Measurements from ENCODE around the gene MRPL49.

The MRPL49 gene

DNA sequence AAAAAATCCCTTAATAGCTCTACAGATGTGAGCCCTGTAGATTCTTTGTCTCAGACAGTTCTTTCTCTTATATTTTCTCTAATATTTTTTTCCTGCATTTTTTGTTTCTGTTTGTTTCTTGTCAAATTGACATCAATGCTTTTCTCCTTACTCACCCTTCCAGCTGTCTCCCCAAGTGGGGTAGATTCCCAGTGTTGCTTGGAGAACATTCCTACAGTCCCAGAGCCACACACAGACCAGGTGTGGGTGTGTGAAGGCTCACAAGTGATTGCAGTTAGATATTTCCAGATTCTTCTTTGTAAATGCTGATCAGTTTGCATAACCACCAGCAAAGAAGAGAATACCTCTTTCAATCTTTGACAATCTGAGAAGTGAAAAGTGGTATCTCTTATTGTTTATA lies 18.6 kb upstream of the MRPL49 start:
- DNase-seq = no peak

DNA sequence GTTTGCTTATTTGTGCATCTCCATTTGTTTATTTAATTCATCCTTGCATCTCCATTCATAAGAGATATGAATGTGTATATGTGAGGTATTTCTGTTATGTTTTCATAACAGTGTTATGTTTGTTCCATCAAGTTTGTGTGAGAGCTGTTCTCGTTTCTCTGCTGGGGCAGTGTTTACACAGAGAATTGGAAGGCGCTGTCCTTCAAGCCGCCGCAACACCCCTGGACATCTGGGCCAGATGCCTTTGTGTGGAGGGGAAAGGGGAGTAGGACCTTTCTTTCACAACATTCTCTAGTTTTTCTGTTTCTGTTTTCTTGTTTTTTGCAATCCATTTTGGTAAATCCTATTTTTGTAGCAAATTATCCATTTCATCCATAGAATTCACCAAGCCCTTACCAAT lies 17.5 kb upstream of the MRPL49 start:
- DNase-seq = peak; percentile 20

DNA sequence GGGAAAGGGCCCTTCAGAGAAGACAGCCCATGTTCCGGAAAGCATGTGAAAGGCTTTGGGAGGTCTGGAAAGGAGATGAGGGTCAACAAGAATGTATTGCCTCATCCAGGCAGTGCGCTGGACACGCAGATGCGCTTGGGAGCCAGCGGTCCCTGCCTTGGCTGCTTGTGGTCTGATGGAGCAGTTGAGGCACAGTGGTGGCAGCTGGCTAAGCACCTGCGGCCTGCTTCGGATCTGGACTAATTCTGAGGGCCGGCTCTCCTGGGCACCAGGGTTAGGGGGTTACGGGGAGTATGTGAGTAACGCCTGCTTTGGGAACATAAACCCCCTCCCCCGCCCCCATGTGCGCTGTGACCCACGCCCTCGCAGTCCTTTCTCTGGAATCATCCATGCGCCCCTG lies 15.0 kb upstream of the MRPL49 start:
- DNase-seq = no peak

DNA sequence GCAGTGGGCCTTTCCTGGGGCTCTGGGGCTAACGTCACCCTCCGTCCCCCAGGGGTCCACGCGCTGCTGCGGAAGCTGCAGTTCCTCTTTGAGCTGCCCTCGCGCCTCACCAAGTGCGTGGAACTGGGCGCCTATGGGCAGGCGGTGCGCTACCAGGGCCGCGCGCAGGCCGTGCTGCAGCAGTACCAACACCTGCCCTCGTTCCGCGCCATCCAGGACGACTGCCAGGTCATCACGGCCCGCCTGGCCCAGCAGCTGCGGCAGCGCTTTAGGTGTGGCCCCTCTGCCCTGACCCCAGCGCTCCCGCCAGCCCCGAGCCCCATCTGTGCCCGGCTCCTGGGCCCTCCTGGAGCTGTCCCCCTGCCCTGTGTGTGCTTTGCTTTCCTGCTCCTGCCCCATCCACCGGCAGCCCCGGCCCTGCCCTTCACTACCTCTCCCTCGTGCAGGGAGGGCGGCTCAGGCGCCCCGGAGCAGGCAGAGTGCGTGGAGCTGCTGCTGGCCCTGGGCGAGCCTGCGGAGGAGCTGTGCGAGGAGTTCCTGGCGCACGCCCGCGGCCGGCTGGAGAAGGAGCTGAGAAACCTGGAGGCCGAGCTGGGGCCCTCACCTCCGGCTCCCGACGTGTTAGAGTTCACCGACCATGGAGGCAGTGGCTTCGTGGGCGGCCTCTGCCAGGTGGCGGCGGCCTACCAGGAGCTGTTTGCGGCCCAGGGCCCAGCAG lies 14.2 kb upstream of the MRPL49 start:
- DNase-seq = no peak

DNA sequence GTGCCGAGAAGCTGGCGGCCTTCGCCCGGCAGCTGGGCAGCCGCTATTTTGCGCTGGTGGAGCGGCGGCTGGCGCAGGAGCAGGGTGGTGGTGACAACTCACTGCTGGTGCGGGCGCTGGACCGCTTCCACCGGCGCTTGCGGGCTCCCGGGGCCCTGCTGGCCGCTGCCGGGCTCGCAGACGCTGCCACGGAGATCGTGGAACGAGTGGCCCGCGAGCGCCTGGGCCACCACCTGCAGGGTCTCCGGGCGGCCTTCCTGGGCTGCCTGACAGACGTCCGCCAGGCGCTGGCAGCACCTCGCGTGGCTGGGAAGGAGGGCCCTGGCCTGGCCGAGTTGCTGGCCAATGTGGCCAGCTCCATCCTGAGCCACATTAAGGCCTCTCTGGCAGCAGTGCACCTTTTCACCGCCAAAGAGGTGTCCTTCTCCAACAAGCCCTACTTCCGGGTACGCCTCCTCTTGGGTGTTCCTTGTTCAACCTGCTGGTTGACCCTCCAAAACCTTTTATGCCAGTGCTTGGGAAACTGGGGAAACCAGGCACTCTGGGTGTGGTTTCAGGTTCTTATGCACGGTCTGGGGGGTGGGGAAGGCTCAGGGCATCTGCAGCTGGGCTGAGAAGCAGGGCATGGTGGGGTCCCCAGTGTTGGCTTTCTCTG lies 13.5 kb upstream of the MRPL49 start:
- no peak for DNase-seq

DNA sequence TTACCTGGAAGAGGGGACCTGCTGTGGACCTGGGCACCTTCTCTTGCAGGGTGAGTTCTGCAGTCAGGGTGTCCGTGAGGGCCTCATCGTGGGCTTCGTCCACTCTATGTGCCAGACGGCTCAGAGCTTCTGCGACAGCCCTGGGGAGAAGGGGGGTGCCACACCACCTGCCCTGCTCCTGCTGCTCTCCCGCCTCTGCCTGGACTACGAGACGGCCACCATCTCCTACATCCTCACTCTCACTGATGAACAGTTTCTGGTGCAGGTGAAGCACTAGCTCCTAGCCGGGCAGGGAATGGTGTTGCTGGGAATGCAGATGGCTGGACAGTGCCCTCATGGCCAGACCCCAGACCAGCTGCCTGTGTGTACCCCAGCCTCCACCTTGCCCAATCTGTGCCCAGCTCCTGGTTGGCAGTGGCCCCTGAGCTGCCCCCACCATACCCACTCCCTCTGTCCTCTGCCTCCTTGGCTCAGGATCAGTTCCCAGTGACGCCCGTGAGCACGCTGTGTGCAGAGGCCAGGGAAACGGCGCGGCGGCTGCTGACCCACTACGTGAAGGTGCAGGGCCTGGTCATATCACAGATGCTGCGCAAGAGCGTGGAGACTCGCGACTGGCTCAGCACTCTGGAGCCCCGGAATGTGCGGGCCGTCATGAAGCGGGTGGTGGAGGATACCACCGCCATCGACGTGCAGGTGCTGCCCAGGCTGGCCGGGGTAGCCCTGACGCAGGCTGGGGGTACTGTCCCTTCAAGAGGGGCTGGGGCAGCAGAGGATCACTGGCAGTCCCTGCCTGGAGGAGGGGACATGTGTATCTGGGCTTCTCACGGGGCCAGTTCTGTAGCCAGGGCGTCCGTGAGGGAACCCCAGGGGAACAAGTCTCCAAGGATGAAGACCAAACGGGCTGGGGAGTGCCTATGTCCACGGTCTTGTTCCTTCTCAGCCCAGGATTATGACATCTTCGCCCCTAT lies 12.6 kb upstream of the MRPL49 start:
- no peak for DNase-seq

DNA sequence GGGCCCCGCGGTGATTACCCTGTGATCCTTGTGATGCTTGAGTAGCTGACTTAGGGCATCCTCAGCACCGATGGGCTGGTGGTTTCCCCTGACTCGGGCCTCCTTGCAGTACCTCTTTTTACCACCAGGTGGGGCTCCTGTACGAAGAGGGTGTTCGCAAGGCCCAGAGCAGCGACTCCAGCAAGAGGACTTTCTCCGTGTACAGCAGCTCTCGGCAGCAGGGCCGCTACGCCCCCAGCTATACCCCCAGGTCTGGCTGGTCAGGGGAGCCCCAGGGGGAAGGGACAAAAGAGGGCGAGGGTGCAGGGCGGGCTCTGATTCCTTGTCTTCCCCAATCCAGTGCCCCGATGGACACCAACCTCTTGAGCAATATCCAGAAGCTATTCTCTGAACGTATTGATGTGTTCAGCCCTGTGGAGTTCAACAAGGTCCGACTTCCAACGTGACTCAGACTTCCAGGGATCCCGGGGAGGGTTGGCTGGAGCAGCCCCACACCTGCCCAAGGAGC lies 11.7 kb upstream of the MRPL49 start:
- DNase-seq = peak; percentile 89

DNA sequence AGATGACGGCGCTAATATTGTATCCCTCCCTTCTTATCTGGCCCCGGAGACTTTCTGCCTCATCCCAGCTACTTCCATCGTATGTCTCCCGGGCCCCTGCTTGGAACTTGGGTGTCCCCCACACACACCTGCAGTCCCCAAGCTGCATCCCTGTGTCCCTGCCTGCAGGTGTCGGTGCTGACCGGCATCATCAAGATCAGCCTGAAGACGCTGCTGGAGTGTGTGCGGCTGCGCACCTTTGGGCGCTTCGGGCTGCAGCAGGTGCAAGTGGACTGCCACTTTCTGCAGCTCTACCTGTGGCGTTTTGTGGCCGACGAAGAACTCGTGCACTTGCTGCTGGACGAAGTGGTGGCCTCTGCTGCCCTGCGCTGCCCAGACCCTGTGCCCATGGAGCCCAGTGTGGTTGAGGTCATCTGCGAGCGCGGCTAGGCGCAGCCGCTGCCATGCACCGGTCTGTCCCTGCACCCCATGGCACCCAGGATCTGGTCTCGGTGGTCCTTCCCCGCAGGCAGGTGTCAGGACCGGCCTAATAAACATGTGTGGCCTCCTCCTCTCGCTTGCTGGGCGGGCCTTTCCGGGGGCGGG lies 10.9 kb upstream of the MRPL49 start:
- DNase-seq = no peak

DNA sequence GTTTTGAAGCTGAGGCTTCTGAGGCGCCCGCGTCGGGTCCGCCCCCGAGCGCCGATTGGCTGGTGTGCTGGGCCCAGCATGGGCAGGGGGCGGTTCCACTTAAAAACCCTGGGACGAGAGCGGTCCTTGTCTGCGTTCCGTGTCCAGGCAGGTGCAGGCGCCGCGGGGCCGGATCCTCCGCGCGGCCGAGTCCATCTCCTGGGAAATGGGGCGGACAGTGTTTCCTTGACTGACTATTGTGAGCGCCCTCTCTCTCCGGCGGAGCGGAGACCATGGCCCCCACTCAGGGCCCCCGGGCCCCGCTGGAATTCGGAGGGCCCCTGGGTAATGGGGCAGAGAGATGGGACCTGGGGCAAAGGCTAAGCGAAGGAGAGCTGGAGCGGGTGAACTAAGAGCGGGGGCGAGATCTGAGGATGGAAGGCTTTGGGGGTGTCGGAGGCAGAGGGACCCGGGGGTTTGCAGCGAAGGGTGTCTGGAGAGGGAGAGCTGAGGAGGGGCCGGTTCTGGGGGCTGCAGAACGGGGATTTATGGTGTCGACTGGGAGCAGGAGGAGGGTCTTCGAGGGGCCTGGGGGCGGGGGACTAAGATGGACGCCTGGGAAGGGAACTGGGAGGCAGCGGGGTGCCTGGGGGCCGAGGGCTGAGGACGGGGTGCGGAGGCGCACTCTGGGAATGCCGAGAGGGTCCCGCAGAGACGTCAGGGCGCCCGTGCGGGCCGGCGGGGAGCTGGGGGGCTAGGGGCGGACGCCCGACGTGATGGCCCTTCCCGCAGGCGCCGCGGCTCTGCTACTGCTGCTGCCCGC lies 10.2 kb upstream of the MRPL49 start, which contains the start of gene TM7SF2:
Gene TM7SF2 (plus strand): TSS at position 129 of the 802 bp plus-strand sequence. CDS start 144 bp downstream, at position 273.
- DNase-seq = peak; percentile 98

DNA sequence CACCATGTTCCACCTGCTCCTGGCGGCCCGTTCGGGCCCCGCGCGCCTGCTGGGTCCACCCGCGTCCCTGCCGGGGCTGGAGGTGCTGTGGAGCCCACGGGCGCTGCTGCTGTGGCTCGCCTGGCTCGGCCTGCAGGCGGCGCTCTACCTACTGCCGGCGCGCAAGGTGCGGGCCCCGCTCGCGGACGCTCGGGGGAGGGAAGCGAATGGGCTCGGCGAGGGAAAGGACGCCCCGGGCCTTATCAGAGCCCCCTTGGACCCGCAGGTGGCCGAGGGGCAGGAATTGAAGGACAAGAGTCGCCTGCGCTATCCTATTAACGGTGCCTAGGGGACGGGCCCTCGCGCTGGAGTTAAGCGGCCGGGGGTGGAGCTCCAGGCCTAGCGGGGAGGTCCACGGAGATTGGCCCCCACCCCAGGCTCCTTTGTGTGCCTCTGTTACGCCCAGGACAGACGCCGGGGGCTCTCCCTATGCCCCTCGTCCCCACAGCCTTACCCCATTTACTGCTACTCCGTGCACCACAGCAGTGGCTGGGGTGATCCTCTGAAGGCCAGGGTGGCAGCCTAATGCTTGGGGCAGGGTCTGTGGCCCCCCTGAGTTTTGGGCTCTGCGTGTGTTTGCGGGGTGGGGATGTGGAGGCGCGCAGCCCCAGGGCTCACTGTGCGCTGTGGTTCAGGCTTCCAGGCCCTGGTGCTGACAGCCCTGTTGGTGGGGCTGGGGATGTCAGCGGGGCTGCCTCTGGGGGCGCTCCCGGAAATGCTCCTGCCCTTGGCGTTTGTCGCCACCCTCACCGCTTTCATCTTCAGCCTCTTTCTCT lies 9.4 kb upstream of the MRPL49 start:
- peak; percentile 46 for DNase-seq

DNA sequence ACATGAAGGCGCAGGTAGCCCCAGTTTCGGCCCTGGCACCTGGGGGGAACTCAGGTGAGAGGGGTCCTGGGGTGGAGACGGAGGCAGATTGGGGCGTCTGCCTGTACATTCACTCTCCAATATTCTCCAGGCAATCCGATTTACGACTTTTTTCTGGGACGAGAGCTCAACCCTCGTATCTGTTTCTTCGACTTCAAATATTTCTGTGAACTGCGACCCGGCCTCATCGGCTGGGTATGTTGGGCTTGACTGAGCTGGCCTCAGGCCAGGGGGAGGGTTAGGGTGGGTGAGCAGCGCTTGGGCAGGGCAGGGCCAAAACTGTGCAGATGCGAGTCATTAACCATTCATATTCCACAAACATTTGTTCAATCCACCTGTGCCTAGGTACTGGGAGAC lies 8.8 kb upstream of the MRPL49 start:
- DNase-seq = no peak

DNA sequence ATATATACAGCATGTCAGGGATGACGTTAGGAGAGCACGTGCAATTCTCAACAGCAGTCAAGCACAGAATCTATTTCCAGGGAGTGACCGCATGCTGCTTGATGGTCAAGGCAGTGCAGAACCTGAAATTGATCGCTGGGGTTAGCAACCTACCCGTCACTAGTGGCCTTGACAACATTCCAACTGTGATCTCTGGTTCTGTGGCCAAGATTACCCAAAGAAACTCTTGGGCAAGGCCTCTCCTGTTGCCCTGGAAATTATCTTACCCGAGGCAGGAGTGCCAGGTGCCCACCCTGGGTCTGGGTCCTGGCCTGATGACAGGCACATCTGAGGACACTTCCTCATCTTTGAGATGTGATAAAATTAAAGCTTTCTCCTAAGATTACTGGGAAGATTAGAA lies 8.3 kb upstream of the MRPL49 start:
- no peak for DNase-seq

DNA sequence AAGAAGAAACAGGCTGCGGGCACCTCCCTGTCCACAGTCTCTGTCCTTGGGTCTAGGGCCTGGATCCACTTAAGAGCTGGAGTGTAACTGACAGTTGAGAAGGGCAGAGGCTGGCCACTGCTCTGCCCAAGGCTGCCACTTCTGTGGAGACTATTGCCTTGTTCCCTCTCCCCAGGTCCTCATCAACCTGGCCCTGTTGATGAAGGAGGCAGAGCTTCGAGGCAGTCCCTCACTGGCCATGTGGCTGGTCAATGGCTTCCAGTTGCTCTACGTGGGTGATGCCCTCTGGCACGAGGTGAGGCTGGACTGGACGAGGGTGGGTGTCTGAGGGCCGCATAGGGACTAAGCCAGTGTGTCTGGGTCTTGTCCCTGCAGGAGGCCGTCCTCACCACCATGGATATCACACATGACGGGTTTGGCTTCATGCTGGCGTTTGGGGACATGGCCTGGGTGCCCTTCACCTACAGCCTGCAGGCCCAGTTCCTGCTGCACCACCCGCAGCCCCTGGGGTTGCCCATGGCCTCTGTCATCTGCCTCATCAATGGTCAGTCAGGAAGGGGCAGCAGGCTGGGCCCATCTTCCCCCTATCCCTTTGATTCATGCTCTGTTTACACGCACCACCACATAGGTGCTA lies 7.5 kb upstream of the MRPL49 start:
- DNase-seq = no peak

DNA sequence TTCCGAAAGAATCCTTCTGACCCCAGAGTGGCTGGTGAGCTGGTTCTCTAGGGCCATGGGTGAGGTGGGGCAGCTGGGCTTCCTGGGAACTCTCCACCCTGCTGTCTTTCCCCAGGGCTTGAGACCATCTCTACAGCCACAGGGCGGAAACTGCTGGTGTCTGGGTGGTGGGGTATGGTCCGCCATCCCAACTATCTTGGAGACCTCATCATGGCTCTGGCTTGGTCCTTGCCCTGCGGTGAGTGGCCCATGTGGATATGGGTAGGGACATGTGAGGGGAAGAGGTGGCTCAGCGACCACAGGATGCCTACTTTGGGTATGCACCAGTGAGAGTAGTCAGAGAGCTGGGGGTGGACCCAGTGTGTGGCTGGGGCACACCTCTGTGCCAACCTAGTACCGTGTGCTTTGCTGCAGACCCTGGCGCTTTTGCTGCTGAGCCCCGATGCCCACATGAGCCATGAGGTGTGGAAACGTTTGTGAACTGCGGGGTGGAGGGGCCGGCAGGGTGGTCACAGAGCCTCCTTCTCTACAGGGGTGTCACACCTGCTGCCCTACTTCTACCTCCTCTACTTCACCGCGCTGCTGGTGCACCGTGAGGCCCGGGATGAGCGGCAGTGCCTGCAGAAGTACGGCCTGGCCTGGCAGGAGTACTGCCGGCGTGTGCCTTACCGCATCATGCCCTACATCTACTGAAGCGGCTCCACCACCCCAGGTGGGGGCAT lies 6.6 kb upstream of the MRPL49 start:
- DNase-seq = no peak

DNA sequence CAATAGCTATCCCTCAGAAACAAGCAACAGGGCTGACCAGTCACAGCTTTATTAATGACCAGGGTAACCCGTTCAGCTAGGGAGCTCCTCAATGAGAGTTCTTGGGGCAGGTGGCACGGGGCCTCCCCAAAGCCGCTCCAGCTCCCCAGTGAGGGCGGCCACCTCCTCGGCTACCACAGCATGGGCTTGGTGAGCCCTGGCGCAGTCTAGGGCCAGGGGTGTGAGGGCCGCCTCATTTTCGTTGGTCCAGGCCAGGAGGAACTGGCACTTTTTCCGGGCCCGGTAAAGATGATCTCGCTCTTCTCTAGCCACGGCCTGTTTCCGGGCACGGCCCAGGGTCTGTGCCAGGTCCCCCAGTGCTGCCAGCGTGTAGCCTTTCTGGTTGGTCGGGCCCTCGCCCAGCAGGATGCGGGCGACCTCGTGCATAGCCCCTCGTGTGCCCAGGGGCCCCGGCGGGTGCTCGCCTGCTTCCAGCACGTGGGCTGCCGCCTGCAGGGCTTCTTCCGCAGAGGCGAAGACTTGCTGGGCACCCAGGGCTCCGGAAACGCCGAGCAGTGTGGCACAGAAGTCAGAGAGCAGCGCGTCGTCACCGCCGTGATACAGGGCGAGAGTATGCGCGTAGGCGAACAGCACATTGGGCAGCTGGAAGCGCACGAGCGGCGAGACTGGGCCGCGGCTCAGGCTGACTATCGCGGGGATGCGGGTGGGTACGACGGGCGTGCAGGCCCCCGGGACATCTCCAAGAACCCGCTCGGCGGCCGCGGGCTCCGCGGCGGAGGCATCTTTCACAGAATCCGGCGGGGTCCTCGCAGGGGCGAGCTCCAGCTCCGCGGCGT lies 5.5 kb upstream of the MRPL49 start:
- peak; percentile 14 for DNase-seq

DNA sequence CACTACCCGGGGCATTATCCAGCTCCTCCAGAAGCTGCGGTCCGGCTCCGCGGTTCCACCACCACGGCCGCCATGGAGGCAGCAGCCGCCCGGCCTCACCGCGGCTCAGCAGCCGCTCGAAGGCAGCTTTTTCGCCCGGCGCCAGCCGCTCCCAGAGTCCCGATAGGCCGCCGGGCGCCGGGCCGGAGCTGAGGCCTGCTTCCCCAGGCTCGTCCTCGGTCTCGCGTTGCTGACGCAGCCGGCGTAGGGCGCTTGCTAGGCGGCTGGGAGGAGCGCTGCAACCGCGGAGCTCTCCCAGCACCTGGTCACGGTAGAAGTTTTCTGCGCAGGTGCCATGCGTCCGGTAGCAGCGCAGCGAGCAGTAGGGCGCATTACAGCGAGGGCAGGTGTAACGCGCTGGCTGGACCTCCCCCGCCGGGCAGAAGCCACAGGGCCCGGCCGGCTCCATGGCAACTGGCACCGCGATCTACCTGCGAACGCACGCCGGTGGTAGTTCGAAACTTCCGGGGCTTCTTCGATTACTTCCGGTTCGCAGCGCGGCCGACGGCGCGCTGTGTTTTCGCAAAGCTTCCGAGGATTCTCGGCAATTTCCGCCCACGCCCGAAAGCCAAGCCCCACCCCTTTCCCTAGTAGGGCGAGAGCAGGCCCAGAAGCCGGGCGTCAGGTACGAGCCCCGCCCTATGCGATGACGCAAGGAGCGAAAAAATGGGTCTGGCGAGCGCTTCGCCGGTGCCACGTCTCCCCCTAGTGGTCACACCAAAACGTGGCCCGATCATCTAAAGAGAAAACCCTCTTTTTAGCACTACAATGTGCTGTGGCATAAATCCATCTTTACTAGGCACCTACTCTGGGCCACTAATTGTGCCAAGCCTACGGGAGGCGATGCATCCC lies 4.7 kb upstream of the MRPL49 start, which contains the start of gene ZNHIT2:
Gene ZNHIT2 (minus strand): TSS at position 496 of the 891 bp plus-strand sequence. CDS start 48 bp downstream, at position 448.
- peak; percentile 98 for DNase-seq

DNA sequence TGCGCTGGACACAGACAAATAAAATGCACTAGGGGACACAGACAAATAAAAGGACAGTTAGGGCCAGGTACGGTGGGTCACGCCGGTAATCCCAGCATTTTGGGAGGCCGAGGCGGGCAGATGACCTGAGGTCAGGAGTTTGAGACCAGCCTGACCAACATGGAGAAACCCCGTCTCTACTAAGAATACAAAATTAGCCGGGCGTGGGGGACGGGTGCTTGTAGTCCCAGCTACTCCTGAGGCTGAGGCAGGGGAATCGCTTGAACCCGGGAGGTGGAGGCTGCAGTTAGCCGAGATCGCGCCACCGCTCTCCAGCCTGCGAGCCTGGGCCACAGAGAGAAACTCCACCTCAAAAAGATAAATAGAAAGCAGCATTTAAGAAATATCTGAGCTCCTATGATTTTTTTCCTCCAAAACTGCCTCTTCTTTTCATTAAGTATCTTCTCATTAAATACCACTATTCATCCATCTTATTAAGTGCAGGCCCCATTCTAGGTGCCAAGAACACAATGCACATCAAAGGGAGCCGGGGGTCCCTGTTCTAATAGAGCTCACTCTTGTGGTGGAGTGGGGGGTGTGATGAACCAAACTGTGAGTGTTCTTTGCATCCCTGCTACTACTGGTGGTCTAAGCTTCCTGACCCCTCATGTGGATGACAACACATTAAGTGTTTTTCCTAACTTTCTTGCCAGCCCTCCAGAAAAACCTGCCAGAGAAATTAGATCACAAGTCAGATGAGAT lies 3.9 kb upstream of the MRPL49 start:
- no peak for DNase-seq
